Lung (tissue), 12 donors: Measurements from ENCODE around the gene MAST2. TPM values are rescaled to one million over a fixed set of nuclear protein-coding genes. Genes with fewer than 3 reads are reported as not detected.

Experiments used
- ATAC-seq: fragments of 200-7000 bp; cut with Tn5 transposase; one replicate; pipeline ENCODE4 v1.9.1; 2020; ENCODE audit warnings: moderate number of reproducible peaks; ENCODE audit not compliant: insufficient read depth, low FRiP score
- DNase-seq, 3 donors: peaks; one replicate each; pipeline ENCODE4 v3.0.0-alpha.2; 2013 to 2017
- H3K27ac ChIP-seq, 2 donors: one replicate each; pipeline ENCODE4 v1.5.1; 2013; ENCODE audit warnings: mild to moderate bottlenecking in 2 of 2, moderate library complexity in 2 of 2, control low read depth in 1 of 2, inconsistent platforms in 1 of 2, low read depth in 1 of 2, low read length in 1 of 2
- H3K27me3 ChIP-seq, 3 donors: one replicate each; pipeline ENCODE4 v1.5.1; 2013; ENCODE audit warnings: low read length in 2 of 3; ENCODE audit not compliant: control insufficient read depth in 3 of 3, insufficient read depth in 3 of 3
- H3K36me3 ChIP-seq, 4 donors: one replicate each; pipeline ENCODE4 v1.5.1; 2013; ENCODE audit warnings: low read length in 4 of 4, mild to moderate bottlenecking in 1 of 4, moderate library complexity in 1 of 4; ENCODE audit not compliant: control insufficient read depth in 4 of 4, insufficient read depth in 4 of 4
- H3K4me1 ChIP-seq, 5 donors: one replicate each; pipeline ENCODE4 v1.5.1; 2013; ENCODE audit warnings: low read length in 5 of 5, mild to moderate bottlenecking in 2 of 5, moderate library complexity in 1 of 5; ENCODE audit not compliant: control insufficient read depth in 5 of 5, insufficient read depth in 5 of 5
- H3K4me3 ChIP-seq: one replicate; pipeline ENCODE4 v1.5.1; 2013; ENCODE audit warnings: mild to moderate bottlenecking, control low read depth, moderate library complexity
- H3K9ac ChIP-seq, 2 donors: one replicate each; pipeline ENCODE4 v1.5.1; 2013; ENCODE audit warnings: low read length in 2 of 2, control low read depth in 1 of 2; ENCODE audit not compliant: insufficient read depth in 1 of 2
- H3K9me3 ChIP-seq, 4 donors: one replicate each; pipeline ENCODE4 v1.5.1; 2013; ENCODE audit warnings: low read length in 3 of 4, mild to moderate bottlenecking in 1 of 4, moderate library complexity in 1 of 4; ENCODE audit not compliant: control insufficient read depth in 4 of 4, insufficient read depth in 3 of 4
- WGBS, 2 donors: extraction: QIAGEN DNeasy Blood & Tissue Kit; methylation state at CpG; one replicate each; pipeline ENCODE4 v1.1.7; 2013; 5-methylcytosine and 5-hydroxymethylcytosine counted together
- polyA plus RNA-seq, 2 donors: library from polyadenylated mRNA; stranded (reverse); fragments of 200-250 nt; gene quantifications; one replicate each; pipeline ENCODE4 v1.2.1, GENCODE V29; 2013
- total RNA-seq, 2 donors: library from RNA; depleted of rRNA in 1 of 2; stranded (reverse); fragments of >200 nt in 1 of 2; gene quantifications; one replicate each; pipeline ENCODE4 v1.2.1, GENCODE V29; 2014 to 2021
- TF ChIP-seq, protein P1 (sequence below): IDR thresholded peaks from 2 replicates; pipeline ENCODE4 v1.5.1; 2012; ENCODE audit warnings: mild to moderate bottlenecking; ENCODE audit errors: control extremely low read depth, extremely low read depth
- donor health status: control.
- donor health status: control.
- donor health status: Bipolar disorder and iron deficiency.
- donor health status: healthy.
- donor health status: DM: yes; HTN: yes; CAD: no.

MAST2 gene
- total and polyA plus RNA-seq, 4 donors = 10.5 to 28.6 (median 19.1) TPM

DNA sequence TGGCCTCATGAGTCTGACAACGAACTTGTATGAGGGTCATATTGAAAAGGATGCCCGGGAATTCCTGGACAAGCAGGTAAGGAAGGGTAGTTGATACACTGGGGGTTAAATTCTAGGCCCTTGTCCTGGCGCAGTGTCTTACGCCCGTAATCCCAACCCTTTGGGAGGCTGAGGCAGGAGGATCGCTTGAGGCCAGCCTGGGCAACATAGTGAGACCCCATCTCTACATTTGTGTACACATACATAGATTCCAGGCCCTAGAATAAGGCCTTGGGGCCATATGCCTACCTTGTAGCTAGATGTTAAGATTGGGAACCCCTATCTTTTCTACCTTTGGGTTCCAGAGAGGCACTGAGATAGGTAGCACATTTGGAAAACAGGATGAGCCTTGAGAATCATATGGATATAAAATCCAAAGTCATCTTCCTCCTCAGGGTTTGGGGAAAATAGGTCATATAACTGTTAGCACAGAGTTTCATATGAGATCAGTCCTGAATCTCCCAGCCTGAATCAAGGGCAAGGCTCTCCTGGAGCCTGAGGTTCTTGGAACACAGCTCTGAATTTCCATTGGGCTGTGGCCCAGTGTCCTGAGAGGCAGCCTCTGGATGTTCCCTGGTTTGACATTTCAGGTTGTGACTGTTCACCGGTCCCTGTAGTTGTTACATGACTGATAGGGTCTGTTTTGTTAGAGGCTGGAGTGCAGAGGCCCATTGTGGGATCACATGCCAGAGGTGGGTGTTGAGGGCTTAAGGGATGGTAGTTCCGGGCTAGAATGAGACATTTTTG is 224.6 kb downstream of the MAST2 start:
- Histone ChIP-seq H3K9ac (no peak overlapping the region), H3K9me3 (no peaks in the 10 kb centered on the region), H3K4me1 (peaks cover 2 to 19% (median 7%) of the 10 kb centered on the region in 5 donors), H3K27me3 (no peaks in the 10 kb centered on the region), H3K27ac (peak overlapping the region in 1 of 2 donors; percentile 76), H3K4me3 (no peak overlapping the region), H3K36me3 (peaks cover 12 to 40% (median 21%) of the 10 kb centered on the region in 4 donors)
- ATAC-seq (no peak), DNase-seq (no peak)
- TF ChIP-seq, protein P1, sequence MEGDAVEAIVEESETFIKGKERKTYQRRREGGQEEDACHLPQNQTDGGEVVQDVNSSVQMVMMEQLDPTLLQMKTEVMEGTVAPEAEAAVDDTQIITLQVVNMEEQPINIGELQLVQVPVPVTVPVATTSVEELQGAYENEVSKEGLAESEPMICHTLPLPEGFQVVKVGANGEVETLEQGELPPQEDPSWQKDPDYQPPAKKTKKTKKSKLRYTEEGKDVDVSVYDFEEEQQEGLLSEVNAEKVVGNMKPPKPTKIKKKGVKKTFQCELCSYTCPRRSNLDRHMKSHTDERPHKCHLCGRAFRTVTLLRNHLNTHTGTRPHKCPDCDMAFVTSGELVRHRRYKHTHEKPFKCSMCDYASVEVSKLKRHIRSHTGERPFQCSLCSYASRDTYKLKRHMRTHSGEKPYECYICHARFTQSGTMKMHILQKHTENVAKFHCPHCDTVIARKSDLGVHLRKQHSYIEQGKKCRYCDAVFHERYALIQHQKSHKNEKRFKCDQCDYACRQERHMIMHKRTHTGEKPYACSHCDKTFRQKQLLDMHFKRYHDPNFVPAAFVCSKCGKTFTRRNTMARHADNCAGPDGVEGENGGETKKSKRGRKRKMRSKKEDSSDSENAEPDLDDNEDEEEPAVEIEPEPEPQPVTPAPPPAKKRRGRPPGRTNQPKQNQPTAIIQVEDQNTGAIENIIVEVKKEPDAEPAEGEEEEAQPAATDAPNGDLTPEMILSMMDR = no peak
- WGBS, 2 donors = 97% methylated on average over 8 of the region's 8 CpGs

DNA sequence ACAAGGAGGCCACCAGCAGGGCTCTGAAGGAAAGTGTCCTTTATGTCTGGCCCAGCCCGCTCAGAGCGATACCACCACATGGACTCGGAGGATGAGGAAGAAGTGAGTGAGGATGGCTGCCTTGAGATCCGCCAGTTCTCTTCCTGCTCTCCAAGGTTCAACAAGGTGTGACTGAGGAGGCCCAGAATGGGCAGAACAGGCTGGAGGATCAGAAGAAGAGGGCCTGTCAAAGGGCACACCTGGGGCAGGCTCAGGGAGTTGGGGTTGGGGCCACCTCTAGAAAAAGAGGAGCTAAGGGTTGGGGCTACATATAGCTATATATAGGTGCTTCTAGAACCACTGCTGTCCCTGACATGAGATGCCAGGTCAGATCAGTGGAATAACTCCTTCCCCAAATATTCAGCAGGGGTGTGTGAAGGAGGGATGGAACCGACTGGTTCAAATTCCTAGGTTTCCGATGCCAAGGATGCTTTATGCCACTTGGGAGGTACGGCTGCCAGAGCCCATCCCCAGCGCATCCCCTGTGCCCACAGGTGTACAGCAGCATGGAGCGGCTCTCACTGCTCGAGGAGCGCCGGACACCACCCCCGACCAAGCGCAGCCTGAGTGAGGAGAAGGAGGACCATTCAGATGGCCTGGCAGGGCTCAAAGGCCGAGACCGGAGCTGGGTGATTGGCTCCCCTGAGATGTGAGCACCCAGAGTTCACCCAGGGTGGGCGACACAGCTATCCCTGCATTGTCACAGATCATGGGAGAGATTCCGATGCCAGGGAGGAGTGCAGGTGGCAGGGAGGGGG is 226.9 kb downstream of the MAST2 start:
- Histone ChIP-seq H3K4me3 (no peak overlapping the region), H3K9me3 (no peaks in the 10 kb centered on the region), H3K36me3 (peaks cover 11 to 49% (median 12%) of the 10 kb centered on the region in 4 donors), H3K4me1 (peaks cover 2 to 19% (median 7%) of the 10 kb centered on the region in 5 donors), H3K27me3 (no peaks in the 10 kb centered on the region), H3K27ac (no peak overlapping the region), H3K9ac (no peak overlapping the region)
- 98% methylated on average over 18 of the region's 18 CpGs for WGBS, 2 donors
- ATAC-seq (no peak), DNase-seq (no peak)
- TF ChIP-seq, protein P1 = no peak

DNA sequence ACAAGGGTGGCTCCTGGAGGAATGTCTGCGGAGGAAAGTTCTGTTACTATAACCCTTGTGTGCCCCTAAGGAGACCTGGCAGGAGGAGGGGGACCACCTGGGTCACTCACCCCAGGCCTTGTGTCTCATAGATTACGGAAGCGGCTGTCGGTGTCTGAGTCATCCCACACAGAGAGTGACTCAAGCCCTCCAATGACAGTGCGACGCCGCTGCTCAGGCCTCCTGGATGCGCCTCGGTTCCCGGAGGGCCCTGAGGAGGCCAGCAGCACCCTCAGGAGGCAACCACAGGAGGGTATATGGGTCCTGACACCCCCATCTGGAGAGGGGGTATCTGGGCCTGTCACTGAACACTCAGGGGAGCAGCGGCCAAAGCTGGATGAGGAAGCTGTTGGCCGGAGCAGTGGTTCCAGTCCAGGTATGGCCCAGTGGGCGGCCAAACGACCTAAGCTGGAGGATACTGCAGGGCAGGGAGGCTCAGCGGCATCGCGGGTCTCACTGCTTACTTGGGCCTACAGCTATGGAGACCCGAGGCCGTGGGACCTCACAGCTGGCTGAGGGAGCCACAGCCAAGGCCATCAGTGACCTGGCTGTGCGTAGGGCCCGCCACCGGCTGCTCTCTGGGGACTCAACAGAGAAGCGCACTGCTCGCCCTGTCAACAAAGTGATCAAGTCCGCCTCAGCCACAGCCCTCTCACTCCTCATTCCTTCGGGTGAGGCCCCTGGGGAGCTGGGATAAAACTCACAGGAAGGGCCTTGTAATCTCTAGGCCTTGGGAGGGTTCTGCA is 227.7 kb downstream of the MAST2 start:
- WGBS, 2 donors = 92 to 93% methylated on average over 26 of the region's 26 CpGs
- Histone ChIP-seq H3K4me1 (peaks cover 2 to 16% (median 6%) of the 10 kb centered on the region in 5 donors), H3K27ac (no peak overlapping the region), H3K4me3 (no peak overlapping the region), H3K36me3 (peaks cover 11 to 47% (median 12%) of the 10 kb centered on the region in 4 donors), H3K9me3 (no peaks in the 10 kb centered on the region), H3K9ac (no peak overlapping the region), H3K27me3 (no peaks in the 10 kb centered on the region)
- DNase-seq (no peak), ATAC-seq (no peak)
- TF ChIP-seq, protein P1 = no peak
